ENCODE data around the gene ASTN1.

ASTN1 gene

GRCh38 chr1:176837708-176838107, 326.8 kb downstream of the ASTN1 start:
- no peaks in the 10 kb centered on the region for H3K27me3 ChIP-seq (ENCODE audit: control insufficient read depth in 3 of 3, insufficient read depth in 3 of 3, low read depth in 1 of 3, low read length in 3 of 3)
- H3K4me1 ChIP-seq (ENCODE audit: control insufficient read depth in 2 of 2, insufficient read depth in 1 of 2, low read depth in 1 of 2, low read length in 2 of 2): peaks cover 0 to 2% of the 10 kb centered on the region in 2 donors
- no peak overlapping the region for H3K4me2 ChIP-seq (ENCODE audit: insufficient read depth, low read length, poor library complexity, severe bottlenecking)
- no peak overlapping the region for H3K14ac ChIP-seq (ENCODE audit: low read length)
- H3K18ac ChIP-seq (ENCODE audit: low read length): no peak overlapping the region
- H3K9ac ChIP-seq (ENCODE audit: low read depth, low read length, poor library complexity): no peak overlapping the region
- DNase-seq (ENCODE audit: low spot score): no peak
- no peaks in the 10 kb centered on the region for H3K36me3 ChIP-seq (replicated peaks in 1 of 2; ENCODE audit: control insufficient read depth in 2 of 2, insufficient read depth in 2 of 2, low read length in 2 of 2)
- no peaks in the 10 kb centered on the region for H3K79me1 ChIP-seq (ENCODE audit: low read depth, low read length)
- H3K23ac ChIP-seq (ENCODE audit: low read depth, low read length, poor library complexity): no peak overlapping the region
- H2BK120ac ChIP-seq (ENCODE audit: low read depth, low read length): no peak overlapping the region
- H2BK15ac ChIP-seq (ENCODE audit: low read length): no peak overlapping the region
- no peaks in the 10 kb centered on the region for H3K9me3 ChIP-seq (replicated peaks in 1 of 2; ENCODE audit: control insufficient read depth in 2 of 2, insufficient read depth in 1 of 2, low read depth in 1 of 2, low read length in 2 of 2)
- H2BK12ac ChIP-seq (ENCODE audit: low read length): no peak overlapping the region
- H4K8ac ChIP-seq (ENCODE audit: low read depth, low read length): no peak overlapping the region
- H2AK5ac ChIP-seq (ENCODE audit: low read depth, low read length): no peak overlapping the region
- no CpG with 5 or more reads among the region's 2 CpGs for WGBS, 2 donors (ENCODE audit: extremely low coverage in 2 of 2, insufficient read length in 2 of 2, insufficient replicate concordance in 1 of 2)
- H2AFZ ChIP-seq (ENCODE audit: low read length): no peak overlapping the region
- no peak overlapping the region for H2BK5ac ChIP-seq (ENCODE audit: low read length)
- no peak overlapping the region for H3K4ac ChIP-seq (ENCODE audit: low read length)
- H3K27ac ChIP-seq (replicated peaks; ENCODE audit: low read length): no peak overlapping the region
- H3K4me3 ChIP-seq (ENCODE audit: low read length in 2 of 2): no peak overlapping the region
- no peak overlapping the region for H4K91ac ChIP-seq (ENCODE audit: low read depth, low read length, poor library complexity)

DNA sequence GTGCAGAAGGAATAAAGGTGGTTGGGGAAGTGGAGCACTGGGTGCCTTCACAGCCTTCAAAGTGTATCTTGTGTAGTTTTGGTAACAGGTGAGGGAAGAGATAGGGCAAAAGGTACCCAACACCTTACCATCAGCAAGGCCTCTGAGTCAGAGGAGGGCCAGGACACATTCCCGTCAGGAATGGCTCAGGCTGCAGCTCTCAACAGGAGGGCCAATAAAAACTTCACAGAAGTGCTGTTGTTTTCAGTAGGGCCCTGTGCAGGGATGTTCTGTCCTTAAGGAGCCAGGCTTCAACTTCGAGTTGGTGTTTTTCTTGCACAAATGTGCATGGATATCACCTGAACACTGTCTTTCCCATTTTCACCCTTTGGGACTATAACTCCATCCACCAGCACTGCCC, 333.4 kb downstream of the ASTN1 start:
- WGBS, 2 donors (ENCODE audit: extremely low coverage in 2 of 2, insufficient read length in 2 of 2, insufficient replicate concordance in 1 of 2): no CpG with 5 or more reads among the region's 2 CpGs
- Histone ChIP-seq H3K4me1 (ENCODE audit: control insufficient read depth in 2 of 2, insufficient read depth in 1 of 2, low read depth in 1 of 2, low read length in 2 of 2) (peaks cover 0 to 4% of the 10 kb centered on the region in 2 donors), H2BK15ac (ENCODE audit: low read length) (no peak overlapping the region), H2BK120ac (ENCODE audit: low read depth, low read length) (no peak overlapping the region), H2AFZ (ENCODE audit: low read length) (no peak overlapping the region), H2AK5ac (ENCODE audit: low read depth, low read length) (no peak overlapping the region), H3K23ac (ENCODE audit: low read depth, low read length, poor library complexity) (no peak overlapping the region), H3K79me1 (ENCODE audit: low read depth, low read length) (no peaks in the 10 kb centered on the region), H3K9ac (ENCODE audit: low read depth, low read length, poor library complexity) (no peak overlapping the region), H3K4me2 (ENCODE audit: insufficient read depth, low read length, poor library complexity, severe bottlenecking) (no peak overlapping the region), H3K27me3 (ENCODE audit: control insufficient read depth in 3 of 3, insufficient read depth in 3 of 3, low read depth in 1 of 3, low read length in 3 of 3) (no peaks in the 10 kb centered on the region), H4K91ac (ENCODE audit: low read depth, low read length, poor library complexity) (no peak overlapping the region), H2BK5ac (ENCODE audit: low read length) (no peak overlapping the region), H3K18ac (ENCODE audit: low read length) (no peak overlapping the region), H3K4ac (ENCODE audit: low read length) (no peak overlapping the region), H3K9me3 (replicated peaks in 1 of 2; ENCODE audit: control insufficient read depth in 2 of 2, insufficient read depth in 1 of 2, low read depth in 1 of 2, low read length in 2 of 2) (no peaks in the 10 kb centered on the region), H3K4me3 (ENCODE audit: low read length in 2 of 2) (no peak overlapping the region), H3K27ac (replicated peaks; ENCODE audit: low read length) (no peak overlapping the region), H4K8ac (ENCODE audit: low read depth, low read length) (no peak overlapping the region), H2BK12ac (ENCODE audit: low read length) (no peak overlapping the region), H3K36me3 (replicated peaks in 1 of 2; ENCODE audit: control insufficient read depth in 2 of 2, insufficient read depth in 2 of 2, low read length in 2 of 2) (no peaks in the 10 kb centered on the region), H3K14ac (ENCODE audit: low read length) (no peak overlapping the region)
- no peak for DNase-seq (ENCODE audit: low spot score)

- Histone ChIP-seq H3K4me3 (ENCODE audit: low read length in 2 of 2) (no peak overlapping the region), H2AK5ac (ENCODE audit: low read depth, low read length) (no peak overlapping the region), H2BK15ac (ENCODE audit: low read length) (no peak overlapping the region), H4K8ac (ENCODE audit: low read depth, low read length) (no peak overlapping the region), H3K14ac (ENCODE audit: low read length) (no peak overlapping the region), H3K4ac (ENCODE audit: low read length) (no peak overlapping the region), H2BK12ac (ENCODE audit: low read length) (no peak overlapping the region), H2BK120ac (ENCODE audit: low read depth, low read length) (peak overlapping the region; percentile 30), H3K9me3 (replicated peaks in 1 of 2; ENCODE audit: control insufficient read depth in 2 of 2, insufficient read depth in 1 of 2, low read depth in 1 of 2, low read length in 2 of 2) (no peaks in the 10 kb centered on the region), H3K27ac (replicated peaks; ENCODE audit: low read length) (no peak overlapping the region), H3K27me3 (ENCODE audit: control insufficient read depth in 3 of 3, insufficient read depth in 3 of 3, low read depth in 1 of 3, low read length in 3 of 3) (no peaks in the 10 kb centered on the region), H3K9ac (ENCODE audit: low read depth, low read length, poor library complexity) (no peak overlapping the region), H3K36me3 (replicated peaks in 1 of 2; ENCODE audit: control insufficient read depth in 2 of 2, insufficient read depth in 2 of 2, low read length in 2 of 2) (no peaks in the 10 kb centered on the region), H3K18ac (ENCODE audit: low read length) (no peak overlapping the region), H2BK5ac (ENCODE audit: low read length) (no peak overlapping the region), H3K4me1 (ENCODE audit: control insufficient read depth in 2 of 2, insufficient read depth in 1 of 2, low read depth in 1 of 2, low read length in 2 of 2) (peaks cover 0 to 4% of the 10 kb centered on the region in 2 donors), H4K91ac (ENCODE audit: low read depth, low read length, poor library complexity) (no peak overlapping the region), H3K4me2 (ENCODE audit: insufficient read depth, low read length, poor library complexity, severe bottlenecking) (no peak overlapping the region), H3K23ac (ENCODE audit: low read depth, low read length, poor library complexity) (no peak overlapping the region), H3K79me1 (ENCODE audit: low read depth, low read length) (no peaks in the 10 kb centered on the region), H2AFZ (ENCODE audit: low read length) (peak overlapping the region; percentile 3)
- no peak for DNase-seq (ENCODE audit: low spot score)
- no CpG with 5 or more reads among the region's 8 CpGs for WGBS, 2 donors (ENCODE audit: extremely low coverage in 2 of 2, insufficient read length in 2 of 2, insufficient replicate concordance in 1 of 2)
Observed at GRCh38 chr1:176829261-176829660, 335.3 kb downstream of the ASTN1 start.

- Histone ChIP-seq H4K91ac (ENCODE audit: low read depth, low read length, poor library complexity) (no peak overlapping the region), H2BK12ac (ENCODE audit: low read length) (no peak overlapping the region)
- no CpG with 5 or more reads among the region's 1 CpG for WGBS, 2 donors (ENCODE audit: extremely low coverage in 2 of 2, insufficient read length in 2 of 2, insufficient replicate concordance in 1 of 2)
Observed at GRCh38 chr1:176826265-176826664, 338.2 kb downstream of the ASTN1 start.

More at GRCh38 chr1:176826265-176826664, 338.2 kb downstream of the ASTN1 start:
- H3K27me3 ChIP-seq (ENCODE audit: control insufficient read depth in 3 of 3, insufficient read depth in 3 of 3, low read depth in 1 of 3, low read length in 3 of 3): no peaks in the 10 kb centered on the region
- no peak overlapping the region for H3K4me2 ChIP-seq (ENCODE audit: insufficient read depth, low read length, poor library complexity, severe bottlenecking)
- no peak overlapping the region for H2BK120ac ChIP-seq (ENCODE audit: low read depth, low read length)
- no peak overlapping the region for H3K9ac ChIP-seq (ENCODE audit: low read depth, low read length, poor library complexity)
- H2BK5ac ChIP-seq (ENCODE audit: low read length): no peak overlapping the region
- no peak overlapping the region for H3K4ac ChIP-seq (ENCODE audit: low read length)
- no peak overlapping the region for H4K8ac ChIP-seq (ENCODE audit: low read depth, low read length)
- H3K36me3 ChIP-seq (replicated peaks in 1 of 2; ENCODE audit: control insufficient read depth in 2 of 2, insufficient read depth in 2 of 2, low read length in 2 of 2): no peaks in the 10 kb centered on the region
- no peaks in the 10 kb centered on the region for H3K9me3 ChIP-seq (replicated peaks in 1 of 2; ENCODE audit: control insufficient read depth in 2 of 2, insufficient read depth in 1 of 2, low read depth in 1 of 2, low read length in 2 of 2)
- H3K23ac ChIP-seq (ENCODE audit: low read depth, low read length, poor library complexity): no peak overlapping the region
- H3K4me3 ChIP-seq (ENCODE audit: low read length in 2 of 2): no peak overlapping the region
- DNase-seq (ENCODE audit: low spot score): no peak
- H3K27ac ChIP-seq (replicated peaks; ENCODE audit: low read length): no peak overlapping the region
- H3K18ac ChIP-seq (ENCODE audit: low read length): no peak overlapping the region
- peaks cover 0 to 4% of the 10 kb centered on the region in 2 donors for H3K4me1 ChIP-seq (ENCODE audit: control insufficient read depth in 2 of 2, insufficient read depth in 1 of 2, low read depth in 1 of 2, low read length in 2 of 2)
- no peaks in the 10 kb centered on the region for H3K79me1 ChIP-seq (ENCODE audit: low read depth, low read length)
- H2BK15ac ChIP-seq (ENCODE audit: low read length): no peak overlapping the region
- H3K14ac ChIP-seq (ENCODE audit: low read length): no peak overlapping the region
- no peak overlapping the region for H2AFZ ChIP-seq (ENCODE audit: low read length)
- no peak overlapping the region for H2AK5ac ChIP-seq (ENCODE audit: low read depth, low read length)
